Activated T-helper 1 cell treated with anti-CD3 and anti-CD28 coated beads, Interleukin-12 subunit alpha, Interleukin-12 subunit beta, Interleukin-2, Interleukin-4 antibody, amounts not matched to agents 30 ng/mL and 10 ng/mL and 1 ng/mL, durations not matched to agents 14 hours and 24 hours and 36 hours (primary cell): ENCODE data around the gene MAP3K20. TPM values are rescaled to one million over a fixed set of nuclear protein-coding genes. Genes with fewer than 3 reads are reported as not detected.

Experiments
- DNase-seq: peaks from one replicate; pipeline ENCODE4 v3.0.0; 2021; ENCODE audit warnings: low spot score
- H3K27ac Mint-ChIP-seq: one replicate; pipeline ENCODE4 v1.8.0; 2021; ENCODE audit warnings: mild to moderate bottlenecking, mixed read lengths
- H3K27me3 Mint-ChIP-seq: one replicate; pipeline ENCODE4 v1.8.0; 2022; ENCODE audit warnings: mild to moderate bottlenecking, moderate library complexity, mixed read lengths; ENCODE audit not compliant: insufficient read depth
- H3K36me3 Mint-ChIP-seq: one replicate; pipeline ENCODE4 v1.8.0; 2021; ENCODE audit warnings: low read depth, mixed read lengths
- H3K4me1 Mint-ChIP-seq: one replicate; pipeline ENCODE4 v1.8.0; 2021; ENCODE audit warnings: low read depth, mixed read lengths
- H3K4me3 Mint-ChIP-seq: one replicate; pipeline ENCODE4 v1.8.0; 2021; ENCODE audit warnings: mild to moderate bottlenecking, moderate library complexity, mixed read lengths
- H3K9me3 Mint-ChIP-seq: one replicate; pipeline ENCODE4 v1.8.0; 2021; ENCODE audit warnings: mixed read lengths
- intact Hi-C: fragments of 100-400 bp; cut with micrococcal nuclease; formaldehyde crosslinking; loops from one replicate; pipeline ENCODE4 v1.15.1; 2024
- total RNA-seq: library from RNA; stranded (reverse); gene quantifications from 2 replicates; pipeline ENCODE4 v1.2.3, GENCODE V29; 2022

The MAP3K20 gene
- total RNA-seq, 1 donor from 2014 or later, result 17.7 TPM

DNA sequence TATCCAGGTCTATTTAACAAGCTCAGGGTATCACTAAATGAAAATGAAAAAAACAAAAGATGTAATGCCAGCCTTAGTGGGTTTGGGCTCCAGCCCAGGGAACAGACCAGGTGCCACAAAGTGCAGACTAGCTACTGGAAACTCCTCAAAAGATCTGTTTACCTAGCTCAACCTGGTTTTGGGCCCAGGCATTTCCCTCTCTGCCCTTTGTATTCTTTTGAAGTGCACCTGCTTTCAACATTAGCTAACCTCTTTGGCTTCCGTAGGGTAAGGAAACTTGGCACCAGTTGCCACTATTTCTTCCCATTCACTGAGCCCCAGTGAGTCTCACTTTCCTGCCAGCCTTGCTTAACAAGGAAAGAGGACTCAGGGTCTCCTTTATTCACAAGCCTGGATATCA is 155.4 kb downstream of the MAP3K20 start:
- no peak overlapping the region for H3K4me3 Mint-ChIP-seq
- intact Hi-C loops, result no loop called here
- H3K4me1 Mint-ChIP-seq, result peaks cover 19% of the 10 kb centered on the region
- H3K9me3 Mint-ChIP-seq, result no peaks in the 10 kb centered on the region
- peaks cover 3% of the 10 kb centered on the region for H3K27me3 Mint-ChIP-seq
- peak overlapping the region; percentile 19 for H3K27ac Mint-ChIP-seq
- no peak for DNase-seq
- H3K36me3 Mint-ChIP-seq, result peaks cover 1% of the 10 kb centered on the region

GRCh38 chr2:173231465-173231864 is 155.8 kb downstream of the MAP3K20 start:
- Mint-ChIP-seq H3K9me3 (no peaks in the 10 kb centered on the region), H3K4me1 (peaks cover 19% of the 10 kb centered on the region), H3K27ac (no peak overlapping the region), H3K27me3 (peaks cover 3% of the 10 kb centered on the region), H3K36me3 (peaks cover 1% of the 10 kb centered on the region), H3K4me3 (no peak overlapping the region)
- DNase-seq, result no peak
- intact Hi-C loops, result no loop called here

GRCh38 chr2:173232956-173233744 is 157.5 kb downstream of the MAP3K20 start:
- Mint-ChIP-seq H3K27ac (no peak overlapping the region), H3K4me3 (no peak overlapping the region), H3K9me3 (no peaks in the 10 kb centered on the region), H3K27me3 (peaks cover 2% of the 10 kb centered on the region), H3K4me1 (peaks cover 19% of the 10 kb centered on the region), H3K36me3 (peaks cover 6% of the 10 kb centered on the region)
- intact Hi-C loops, result no loop called here
- DNase-seq, result no peak

- Mint-ChIP-seq H3K27me3 (no peaks in the 10 kb centered on the region), H3K9me3 (no peaks in the 10 kb centered on the region), H3K4me3 (no peak overlapping the region), H3K36me3 (peaks cover 7% of the 10 kb centered on the region), H3K27ac (no peak overlapping the region), H3K4me1 (peaks cover 27% of the 10 kb centered on the region)
- intact Hi-C loops, result no loop called here
- no peak for DNase-seq
Observed at GRCh38 chr2:173235947-173236803, 160.5 kb downstream of the MAP3K20 start.

- Mint-ChIP-seq H3K4me1 (peaks cover 14% of the 10 kb centered on the region), H3K27ac (no peak overlapping the region), H3K4me3 (no peak overlapping the region), H3K36me3 (peaks cover 6% of the 10 kb centered on the region), H3K27me3 (no peaks in the 10 kb centered on the region), H3K9me3 (no peaks in the 10 kb centered on the region)
- intact Hi-C loops, result loop anchor here (2.0 kb wide), 2 partner anchors 88 to 116 kb away; partner anchors contain the start of gene CDCA7
- DNase-seq, result no peak
Observed at GRCh38 chr2:173238385-173238784, 162.7 kb downstream of the MAP3K20 start.

DNA sequence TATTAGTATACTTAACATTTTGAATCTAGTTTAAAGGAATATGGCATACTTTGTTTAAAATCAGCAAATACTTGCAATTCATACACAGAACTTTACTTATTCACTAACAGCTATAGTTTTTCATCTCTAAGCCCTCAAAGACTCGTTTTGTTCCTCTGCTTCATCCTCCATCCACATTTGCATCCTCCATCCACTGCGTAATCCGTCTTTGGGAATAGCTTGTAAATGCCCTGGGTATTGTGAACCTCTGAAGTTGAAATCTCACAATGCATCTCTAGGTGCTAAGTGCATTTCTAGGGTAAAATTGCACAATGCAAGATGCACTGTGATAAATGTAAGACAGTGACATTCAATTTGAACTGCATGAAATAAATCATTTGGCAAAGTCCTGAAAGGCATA is 163.2 kb downstream of the MAP3K20 start:
- H3K4me1 Mint-ChIP-seq, result peaks cover 11% of the 10 kb centered on the region
- DNase-seq, result no peak
- peaks cover 6% of the 10 kb centered on the region for H3K36me3 Mint-ChIP-seq
- intact Hi-C loops, result loop anchor here (1.0 to 2.0 kb wide), 4 partner anchors 47 to 116 kb away; partner anchors contain the start of gene CDCA7
- no peaks in the 10 kb centered on the region for H3K9me3 Mint-ChIP-seq
- no peak overlapping the region for H3K4me3 Mint-ChIP-seq
- H3K27ac Mint-ChIP-seq, result no peak overlapping the region
- H3K27me3 Mint-ChIP-seq, result no peaks in the 10 kb centered on the region

- Mint-ChIP-seq H3K36me3 (peaks cover 6% of the 10 kb centered on the region), H3K27me3 (no peaks in the 10 kb centered on the region), H3K4me1 (peaks cover 11% of the 10 kb centered on the region), H3K27ac (no peak overlapping the region), H3K4me3 (no peak overlapping the region), H3K9me3 (no peaks in the 10 kb centered on the region)
- DNase-seq, result peak; percentile 6
- intact Hi-C loops, result loop anchor here (1.0 to 2.0 kb wide), 4 partner anchors 47 to 115 kb away; partner anchors contain the start of gene CDCA7
Observed at GRCh38 chr2:173239644-173240043, 164.0 kb downstream of the MAP3K20 start.

- Mint-ChIP-seq H3K4me3 (no peak overlapping the region), H3K27me3 (no peaks in the 10 kb centered on the region), H3K27ac (no peak overlapping the region), H3K9me3 (no peaks in the 10 kb centered on the region), H3K4me1 (peaks cover 11% of the 10 kb centered on the region), H3K36me3 (peaks cover 6% of the 10 kb centered on the region)
- intact Hi-C loops, result no loop called here
- DNase-seq, result no peak
Observed at GRCh38 chr2:173240083-173240482, 164.4 kb downstream of the MAP3K20 start.

DNA sequence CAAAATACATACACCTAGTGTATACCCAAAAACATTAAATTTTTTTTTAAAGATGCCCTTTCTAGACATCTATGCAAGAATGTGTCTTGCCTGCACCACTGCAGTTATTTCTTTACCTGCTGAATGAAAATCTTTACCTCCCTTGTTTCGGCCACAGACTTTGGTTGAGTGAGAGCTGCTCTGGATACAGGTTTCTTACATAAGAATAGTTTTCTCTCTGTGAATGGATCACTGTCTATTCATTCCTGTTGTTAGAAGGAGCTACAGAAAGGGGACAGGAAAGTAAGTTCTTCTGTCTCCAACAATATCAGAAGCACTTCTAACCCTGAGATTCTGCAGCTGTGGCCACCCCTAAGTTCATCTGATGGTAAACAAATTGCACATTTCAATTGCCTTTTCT is 166.0 kb downstream of the MAP3K20 start:
- intact Hi-C loops, result no loop called here
- Mint-ChIP-seq H3K36me3 (peaks cover 6% of the 10 kb centered on the region), H3K4me1 (peaks cover 11% of the 10 kb centered on the region), H3K27ac (no peak overlapping the region), H3K4me3 (no peak overlapping the region), H3K27me3 (no peaks in the 10 kb centered on the region), H3K9me3 (no peaks in the 10 kb centered on the region)
- no peak for DNase-seq

DNA sequence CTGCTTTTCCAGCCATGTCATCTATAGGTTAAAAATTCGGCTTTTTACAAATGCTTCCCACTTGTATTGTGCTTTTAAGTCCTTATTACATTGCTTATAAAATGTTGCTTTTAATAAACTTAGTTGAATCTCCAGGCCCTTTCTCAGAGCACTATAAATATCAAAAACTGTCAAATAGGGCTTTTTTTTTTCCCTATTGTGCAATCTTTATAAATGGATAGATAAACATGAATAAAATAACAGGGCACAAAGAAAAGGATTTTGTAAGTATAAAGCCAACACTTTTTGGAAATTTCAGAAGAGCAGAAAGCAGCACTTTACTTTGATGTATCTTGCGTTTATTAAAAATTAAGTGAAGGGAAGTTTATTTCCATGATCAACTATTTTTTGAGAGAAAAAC is 171.5 kb downstream of the MAP3K20 start:
- Mint-ChIP-seq H3K36me3 (no peaks in the 10 kb centered on the region), H3K27ac (no peak overlapping the region), H3K4me3 (no peak overlapping the region), H3K9me3 (no peaks in the 10 kb centered on the region), H3K27me3 (no peaks in the 10 kb centered on the region), H3K4me1 (no peaks in the 10 kb centered on the region)
- intact Hi-C loops, result no loop called here
- DNase-seq, result no peak

DNA sequence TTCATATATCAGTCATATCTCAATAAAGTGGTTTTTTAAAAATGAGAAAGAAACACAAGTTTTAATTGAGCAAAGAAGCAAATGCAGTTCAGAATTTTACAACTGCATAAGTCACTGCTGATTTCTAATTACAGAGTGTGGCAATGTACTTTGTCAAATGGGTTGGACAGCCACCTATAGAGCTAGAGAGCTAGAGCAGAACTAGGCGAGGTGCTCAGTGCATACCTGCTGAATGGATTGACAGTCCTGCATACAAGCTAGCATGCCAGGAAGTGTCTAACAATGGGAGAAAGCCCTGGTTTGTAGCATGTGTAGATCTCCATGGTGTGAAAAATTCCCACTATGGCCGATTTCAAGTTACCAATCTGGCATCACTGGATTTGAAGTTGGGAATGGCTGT is 172.7 kb downstream of the MAP3K20 start:
- H3K4me3 Mint-ChIP-seq, result no peak overlapping the region
- H3K27me3 Mint-ChIP-seq, result no peaks in the 10 kb centered on the region
- no peak for DNase-seq
- H3K4me1 Mint-ChIP-seq, result no peaks in the 10 kb centered on the region
- intact Hi-C loops, result no loop called here
- H3K36me3 Mint-ChIP-seq, result no peaks in the 10 kb centered on the region
- H3K27ac Mint-ChIP-seq, result no peak overlapping the region
- H3K9me3 Mint-ChIP-seq, result no peaks in the 10 kb centered on the region

- intact Hi-C loops, result no loop called here
- no peaks in the 10 kb centered on the region for H3K4me1 Mint-ChIP-seq
- no peaks in the 10 kb centered on the region for H3K9me3 Mint-ChIP-seq
- no peak for DNase-seq
- no peaks in the 10 kb centered on the region for H3K27me3 Mint-ChIP-seq
- H3K36me3 Mint-ChIP-seq, result no peaks in the 10 kb centered on the region
- no peak overlapping the region for H3K27ac Mint-ChIP-seq
- H3K4me3 Mint-ChIP-seq, result no peak overlapping the region
Observed at GRCh38 chr2:173249661-173250641, 174.3 kb downstream of the MAP3K20 start.
